ENCODE measurements around the gene SLC30A5.
"Not testable (repeated sequence)": the region's sequence is repeated elsewhere in the genome, so short reads cannot be mapped to it uniquely, and the experiment has no call there.

The SLC30A5 gene

GRCh38 chr5:69075522-69076179 is 18.2 kb upstream of the SLC30A5 start:
- Histone ChIP-seq H3K27me3 (ENCODE audit: control insufficient read depth in 1 of 2, insufficient read depth in 2 of 2, low read length in 2 of 2) (no peaks in the 10 kb centered on the region), H3K9me3 (ENCODE audit: control insufficient read depth in 1 of 2, low read length in 2 of 2) (no peaks in the 10 kb centered on the region), H3K9ac (ENCODE audit: low read depth in 1 of 2, low read length in 2 of 2) (peak overlapping the region; percentile 15 to 18), H3K27ac (ENCODE audit: low read depth, low read length) (peak overlapping the region; percentile 32), H3K4me3 (ENCODE audit: low read depth in 1 of 2, low read length in 2 of 2) (peak overlapping the region; percentile 25 to 45), H3K4me1 (ENCODE audit: control insufficient read depth in 1 of 2, insufficient read depth in 2 of 2, low read length in 2 of 2) (peaks cover 17% of the 10 kb centered on the region in 2 donors), H3K36me3 (ENCODE audit: control insufficient read depth in 1 of 2, insufficient read depth in 2 of 2, low read length in 2 of 2) (no peaks in the 10 kb centered on the region)

DNA sequence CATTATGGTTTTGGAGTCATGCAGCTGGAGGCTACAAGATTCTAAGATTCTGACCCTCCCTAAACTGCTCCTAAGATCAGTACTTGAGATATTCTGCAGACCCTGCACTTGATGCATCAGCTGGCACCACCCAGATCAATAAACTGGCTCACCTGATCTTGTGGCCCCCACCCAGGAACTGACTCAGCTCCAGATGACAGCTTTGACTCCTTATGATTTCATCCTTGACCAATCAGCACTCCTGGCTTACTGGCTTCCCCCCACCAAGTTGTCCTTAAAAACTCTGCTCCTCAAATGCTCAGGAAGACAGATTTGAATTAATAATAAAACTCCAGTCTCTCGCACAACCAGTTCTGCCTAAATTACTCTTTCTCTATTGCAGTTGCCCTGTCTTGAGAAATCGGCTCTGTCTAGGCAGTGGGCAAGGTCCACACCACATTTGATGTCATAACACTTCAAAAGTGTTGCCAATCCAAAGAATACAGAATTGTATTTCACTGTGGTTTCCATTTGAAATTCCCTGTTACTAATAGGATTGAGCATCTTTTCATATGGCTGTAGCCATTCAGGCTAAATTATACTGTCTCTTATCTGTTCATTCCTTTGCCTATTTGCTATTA is 14.8 kb upstream of the SLC30A5 start:
- Histone ChIP-seq H3K4me3 (ENCODE audit: low read depth in 1 of 2, low read length in 2 of 2) (no peak overlapping the region), H3K4me1 (ENCODE audit: control insufficient read depth in 1 of 2, insufficient read depth in 2 of 2, low read length in 2 of 2) (peaks cover 17% of the 10 kb centered on the region in 2 donors), H3K27ac (ENCODE audit: low read depth, low read length) (no peak overlapping the region), H3K36me3 (ENCODE audit: control insufficient read depth in 1 of 2, insufficient read depth in 2 of 2, low read length in 2 of 2) (no peaks in the 10 kb centered on the region), H3K27me3 (ENCODE audit: control insufficient read depth in 1 of 2, insufficient read depth in 2 of 2, low read length in 2 of 2) (no peaks in the 10 kb centered on the region), H3K9ac (ENCODE audit: low read depth in 1 of 2, low read length in 2 of 2) (no peak overlapping the region), H3K9me3 (ENCODE audit: control insufficient read depth in 1 of 2, low read length in 2 of 2) (no peaks in the 10 kb centered on the region)

DNA sequence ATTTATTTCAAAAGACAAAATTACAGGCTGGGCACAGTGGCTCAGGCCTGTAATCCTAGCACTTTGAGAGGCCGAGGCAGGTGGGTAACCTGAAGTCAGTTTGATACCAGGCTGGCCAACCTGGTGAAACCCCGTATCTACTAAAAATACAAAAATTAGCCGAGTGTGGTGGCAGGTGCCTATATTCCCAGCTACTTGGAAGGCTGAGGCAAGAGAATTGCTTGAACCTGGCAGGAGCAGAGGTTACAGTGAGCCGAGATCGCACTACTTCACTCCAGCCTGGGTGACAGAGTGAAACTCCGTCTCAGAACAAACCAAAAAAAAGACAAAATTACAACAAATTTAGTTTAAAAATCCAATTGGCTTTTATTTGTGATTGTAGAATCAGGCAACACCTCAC is 14.3 kb upstream of the SLC30A5 start:
- H3K9ac ChIP-seq (ENCODE audit: low read depth in 1 of 2, low read length in 2 of 2): no peak overlapping the region
- no peaks in the 10 kb centered on the region for H3K9me3 ChIP-seq (ENCODE audit: control insufficient read depth in 1 of 2, low read length in 2 of 2)
- H3K27me3 ChIP-seq (ENCODE audit: control insufficient read depth in 1 of 2, insufficient read depth in 2 of 2, low read length in 2 of 2): no peaks in the 10 kb centered on the region
- no peaks in the 10 kb centered on the region for H3K36me3 ChIP-seq (ENCODE audit: control insufficient read depth in 1 of 2, insufficient read depth in 2 of 2, low read length in 2 of 2)
- H3K27ac ChIP-seq (ENCODE audit: low read depth, low read length): no peak overlapping the region
- peaks cover 15 to 17% of the 10 kb centered on the region in 2 donors for H3K4me1 ChIP-seq (ENCODE audit: control insufficient read depth in 1 of 2, insufficient read depth in 2 of 2, low read length in 2 of 2)
- H3K4me3 ChIP-seq (ENCODE audit: low read depth in 1 of 2, low read length in 2 of 2): no peak overlapping the region

DNA sequence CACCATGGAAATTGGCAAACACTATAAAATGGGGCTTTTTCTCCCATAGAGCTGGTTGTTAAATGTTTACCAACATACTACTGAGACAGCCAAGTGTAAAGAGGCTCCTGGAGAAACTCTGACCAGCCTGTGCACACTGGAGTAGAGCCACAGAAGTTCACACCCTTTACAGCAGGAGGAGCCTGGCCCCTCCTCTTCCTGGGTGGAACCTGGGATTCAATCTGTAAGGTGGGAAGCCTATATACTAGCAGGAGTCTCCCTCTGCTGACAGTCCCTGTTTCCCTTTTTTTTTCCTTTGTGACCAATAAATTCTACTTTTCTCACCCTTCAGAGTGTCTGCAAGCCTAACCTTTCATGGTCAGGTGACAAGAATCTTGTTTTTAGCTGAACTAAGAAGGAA is 10.4 kb upstream of the SLC30A5 start:
- Histone ChIP-seq H3K9me3 (ENCODE audit: control insufficient read depth in 1 of 2, low read length in 2 of 2) (no peaks in the 10 kb centered on the region), H3K9ac (ENCODE audit: low read depth in 1 of 2, low read length in 2 of 2) (no peak overlapping the region), H3K4me1 (ENCODE audit: control insufficient read depth in 1 of 2, insufficient read depth in 2 of 2, low read length in 2 of 2) (peaks cover 5 to 7% of the 10 kb centered on the region in 2 donors), H3K27ac (ENCODE audit: low read depth, low read length) (no peak overlapping the region), H3K4me3 (ENCODE audit: low read depth in 1 of 2, low read length in 2 of 2) (no peak overlapping the region), H3K36me3 (ENCODE audit: control insufficient read depth in 1 of 2, insufficient read depth in 2 of 2, low read length in 2 of 2) (no peaks in the 10 kb centered on the region), H3K27me3 (ENCODE audit: control insufficient read depth in 1 of 2, insufficient read depth in 2 of 2, low read length in 2 of 2) (no peaks in the 10 kb centered on the region)

DNA sequence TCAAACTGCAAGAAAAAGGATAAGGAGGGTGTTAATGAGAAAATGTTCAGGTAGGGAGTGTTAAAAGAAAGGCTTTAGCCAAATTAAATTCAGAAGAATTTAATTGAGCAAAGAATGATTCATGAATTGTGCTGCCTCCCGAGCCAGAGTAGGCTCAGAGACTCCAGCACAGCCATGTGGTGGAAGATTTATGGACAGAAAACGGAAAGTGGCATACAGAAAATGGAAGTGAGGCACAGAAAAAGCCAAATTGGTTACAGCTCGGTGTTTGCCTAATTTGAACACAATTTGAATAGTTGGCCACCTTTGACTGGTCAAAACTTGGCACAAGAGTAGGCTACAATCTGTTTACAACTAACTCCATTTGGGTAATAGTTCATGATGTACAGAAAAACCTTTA is 9.6 kb upstream of the SLC30A5 start:
- Histone ChIP-seq H3K4me3 (ENCODE audit: low read depth in 1 of 2, low read length in 2 of 2) (no peak overlapping the region), H3K4me1 (ENCODE audit: control insufficient read depth in 1 of 2, insufficient read depth in 2 of 2, low read length in 2 of 2) (peaks cover 0 to 5% of the 10 kb centered on the region in 2 donors), H3K36me3 (ENCODE audit: control insufficient read depth in 1 of 2, insufficient read depth in 2 of 2, low read length in 2 of 2) (no peaks in the 10 kb centered on the region), H3K9me3 (ENCODE audit: control insufficient read depth in 1 of 2, low read length in 2 of 2) (no peaks in the 10 kb centered on the region), H3K27me3 (ENCODE audit: control insufficient read depth in 1 of 2, insufficient read depth in 2 of 2, low read length in 2 of 2) (no peaks in the 10 kb centered on the region), H3K27ac (ENCODE audit: low read depth, low read length) (no peak overlapping the region), H3K9ac (ENCODE audit: low read depth in 1 of 2, low read length in 2 of 2) (no peak overlapping the region)

- Histone ChIP-seq H3K9me3 (ENCODE audit: control insufficient read depth in 1 of 2, low read length in 2 of 2) (no peaks in the 10 kb centered on the region), H3K36me3 (ENCODE audit: control insufficient read depth in 1 of 2, insufficient read depth in 2 of 2, low read length in 2 of 2) (no peaks in the 10 kb centered on the region)
Measured at GRCh38 chr5:69084903-69085302, 8.9 kb upstream of the SLC30A5 start.

GRCh38 chr5:69086206-69086605 is 7.6 kb upstream of the SLC30A5 start:
- Histone ChIP-seq H3K4me1 (ENCODE audit: control insufficient read depth in 1 of 2, insufficient read depth in 2 of 2, low read length in 2 of 2) (no peaks in the 10 kb centered on the region), H3K36me3 (ENCODE audit: control insufficient read depth in 1 of 2, insufficient read depth in 2 of 2, low read length in 2 of 2) (no peaks in the 10 kb centered on the region), H3K27me3 (ENCODE audit: control insufficient read depth in 1 of 2, insufficient read depth in 2 of 2, low read length in 2 of 2) (no peaks in the 10 kb centered on the region), H3K9ac (ENCODE audit: low read depth in 1 of 2, low read length in 2 of 2) (no peak overlapping the region), H3K4me3 (ENCODE audit: low read depth in 1 of 2, low read length in 2 of 2) (no peak overlapping the region), H3K27ac (ENCODE audit: low read depth, low read length) (no peak overlapping the region), H3K9me3 (ENCODE audit: control insufficient read depth in 1 of 2, low read length in 2 of 2) (no peaks in the 10 kb centered on the region)

More at GRCh38 chr5:69084903-69085302, 8.9 kb upstream of the SLC30A5 start:
- H3K27me3 ChIP-seq (ENCODE audit: control insufficient read depth in 1 of 2, insufficient read depth in 2 of 2, low read length in 2 of 2): no peaks in the 10 kb centered on the region
- no peak overlapping the region for H3K27ac ChIP-seq (ENCODE audit: low read depth, low read length)
- no peaks in the 10 kb centered on the region for H3K4me1 ChIP-seq (ENCODE audit: control insufficient read depth in 1 of 2, insufficient read depth in 2 of 2, low read length in 2 of 2)
- H3K9ac ChIP-seq (ENCODE audit: low read depth in 1 of 2, low read length in 2 of 2): no peak overlapping the region
- no peak overlapping the region for H3K4me3 ChIP-seq (ENCODE audit: low read depth in 1 of 2, low read length in 2 of 2)

GRCh38 chr5:69088006-69088405 is 5.8 kb upstream of the SLC30A5 start:
- H3K4me1 ChIP-seq (ENCODE audit: control insufficient read depth in 1 of 2, insufficient read depth in 2 of 2, low read length in 2 of 2); H3K27ac ChIP-seq (ENCODE audit: low read depth, low read length); H3K9ac ChIP-seq (ENCODE audit: low read depth in 1 of 2, low read length in 2 of 2); H3K27me3 ChIP-seq (ENCODE audit: control insufficient read depth in 1 of 2, insufficient read depth in 2 of 2, low read length in 2 of 2); H3K9me3 ChIP-seq (ENCODE audit: control insufficient read depth in 1 of 2, low read length in 2 of 2); H3K36me3 ChIP-seq (ENCODE audit: control insufficient read depth in 1 of 2, insufficient read depth in 2 of 2, low read length in 2 of 2); H3K4me3 ChIP-seq (ENCODE audit: low read depth in 1 of 2, low read length in 2 of 2): not testable (repeated sequence)

GRCh38 chr5:69090158-69090557 is 3.7 kb upstream of the SLC30A5 start:
- Histone ChIP-seq H3K4me3 (ENCODE audit: low read depth in 1 of 2, low read length in 2 of 2) (no peak overlapping the region), H3K27me3 (ENCODE audit: control insufficient read depth in 1 of 2, insufficient read depth in 2 of 2, low read length in 2 of 2) (no peaks in the 10 kb centered on the region), H3K4me1 (ENCODE audit: control insufficient read depth in 1 of 2, insufficient read depth in 2 of 2, low read length in 2 of 2) (peaks cover 4 to 8% of the 10 kb centered on the region in 2 donors), H3K27ac (ENCODE audit: low read depth, low read length) (no peak overlapping the region), H3K9ac (ENCODE audit: low read depth in 1 of 2, low read length in 2 of 2) (no peak overlapping the region), H3K36me3 (ENCODE audit: control insufficient read depth in 1 of 2, insufficient read depth in 2 of 2, low read length in 2 of 2) (no peaks in the 10 kb centered on the region), H3K9me3 (ENCODE audit: control insufficient read depth in 1 of 2, low read length in 2 of 2) (no peaks in the 10 kb centered on the region)

GRCh38 chr5:69091771-69092170 is 2.0 kb upstream of the SLC30A5 start:
- Histone ChIP-seq H3K27ac (ENCODE audit: low read depth, low read length) (no peak overlapping the region), H3K36me3 (ENCODE audit: control insufficient read depth in 1 of 2, insufficient read depth in 2 of 2, low read length in 2 of 2) (no peaks in the 10 kb centered on the region), H3K9ac (ENCODE audit: low read depth in 1 of 2, low read length in 2 of 2) (no peak overlapping the region), H3K9me3 (ENCODE audit: control insufficient read depth in 1 of 2, low read length in 2 of 2) (no peaks in the 10 kb centered on the region), H3K27me3 (ENCODE audit: control insufficient read depth in 1 of 2, insufficient read depth in 2 of 2, low read length in 2 of 2) (no peaks in the 10 kb centered on the region), H3K4me3 (ENCODE audit: low read depth in 1 of 2, low read length in 2 of 2) (no peak overlapping the region), H3K4me1 (ENCODE audit: control insufficient read depth in 1 of 2, insufficient read depth in 2 of 2, low read length in 2 of 2) (peaks cover 12 to 16% of the 10 kb centered on the region in 2 donors)
